Measurements from ENCODE around the gene CHRNB2.

- TF ChIP-seq, protein P1, sequence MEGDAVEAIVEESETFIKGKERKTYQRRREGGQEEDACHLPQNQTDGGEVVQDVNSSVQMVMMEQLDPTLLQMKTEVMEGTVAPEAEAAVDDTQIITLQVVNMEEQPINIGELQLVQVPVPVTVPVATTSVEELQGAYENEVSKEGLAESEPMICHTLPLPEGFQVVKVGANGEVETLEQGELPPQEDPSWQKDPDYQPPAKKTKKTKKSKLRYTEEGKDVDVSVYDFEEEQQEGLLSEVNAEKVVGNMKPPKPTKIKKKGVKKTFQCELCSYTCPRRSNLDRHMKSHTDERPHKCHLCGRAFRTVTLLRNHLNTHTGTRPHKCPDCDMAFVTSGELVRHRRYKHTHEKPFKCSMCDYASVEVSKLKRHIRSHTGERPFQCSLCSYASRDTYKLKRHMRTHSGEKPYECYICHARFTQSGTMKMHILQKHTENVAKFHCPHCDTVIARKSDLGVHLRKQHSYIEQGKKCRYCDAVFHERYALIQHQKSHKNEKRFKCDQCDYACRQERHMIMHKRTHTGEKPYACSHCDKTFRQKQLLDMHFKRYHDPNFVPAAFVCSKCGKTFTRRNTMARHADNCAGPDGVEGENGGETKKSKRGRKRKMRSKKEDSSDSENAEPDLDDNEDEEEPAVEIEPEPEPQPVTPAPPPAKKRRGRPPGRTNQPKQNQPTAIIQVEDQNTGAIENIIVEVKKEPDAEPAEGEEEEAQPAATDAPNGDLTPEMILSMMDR (IDR thresholded peaks at IDR 0.05), result no peak
- no peak for TF ChIP-seq POLR2A (IDR thresholded peaks at IDR 0.05)
These were observed 38.0 kb downstream of the CHRNB2 start for GRCh38 chr1:154605534-154605933.
